Body of pancreas (tissue), 4 donors: ENCODE data around the gene ADGRF4. TPM values are rescaled to one million over a fixed set of nuclear protein-coding genes. Genes with fewer than 3 reads are reported as not detected.

Experiments
- ATAC-seq: fragments of 150-250 bp; one replicate; pipeline ENCODE4 v1.9.1; 2016
- DNase-seq, 4 donors: peaks; one replicate each; pipeline ENCODE4 v3.0.0-alpha.2; 2019
- H3K27ac ChIP-seq, 4 donors: fragments of 200-600 bp; sonication (generic); 1 replicate in 3 of 4; 2 replicates in 1 of 4; pipeline versions ENCODE4 v1.5.1 to v1.6.1; 2016 to 2019; ENCODE audit warnings: mild to moderate bottlenecking in 1 of 4, mixed read lengths in 1 of 4, moderate library complexity in 1 of 4
- H3K27me3 ChIP-seq, 2 donors: fragments of 200-600 bp; sonication (generic); one replicate each; pipeline ENCODE4 v1.6.0; 2016; ENCODE audit warnings: mild to moderate bottlenecking in 1 of 2
- H3K36me3 ChIP-seq, 2 donors: fragments of 200-600 bp; sonication (generic); replicated peaks in 1 of 2; 2 replicates each; pipeline ENCODE4 v1.5.1; 2016; ENCODE audit warnings: low read depth in 2 of 2; ENCODE audit not compliant: insufficient read depth in 1 of 2
- H3K4me1 ChIP-seq: fragments of 200-600 bp; sonication (generic); one replicate; pipeline ENCODE4 v1.6.0; 2016
- H3K4me3 ChIP-seq, 2 donors: fragments of 200-600 bp; sonication (generic); 1 replicate in 1 of 2; 2 replicates in 1 of 2; pipeline ENCODE4 v1.5.1; 2016 to 2019
- H3K9me3 ChIP-seq, 3 donors: fragments of 200-600 bp; sonication (generic); 1 replicate in 2 of 3; 2 replicates in 1 of 3; pipeline ENCODE4 v1.5.1; 2016
- CTCF ChIP-seq, 7 experiments: fragments of 450-650 bp in 4 of 7; fragments of 200-600 bp in 3 of 7; sonication (generic) in 3 of 7; IDR thresholded peaks; one replicate each; pipeline ENCODE4 v1.5.1; 2016 to 2019; ENCODE audit warnings: antibody characterized with exemption in 7 of 7
- POLR2A ChIP-seq, 3 donors: fragments of 450-650 bp; IDR thresholded peaks; one replicate each; pipeline ENCODE4 v1.6.1; 2016; ENCODE audit warnings: antibody characterized with exemption in 3 of 3, mild to moderate bottlenecking in 2 of 3
- WGBS, 2 donors: methylation state at CpG; one replicate each; pipeline ENCODE4 v1.1.5; 2017; 5-methylcytosine and 5-hydroxymethylcytosine counted together
- intact Hi-C: fragments of 100-400 bp; cut with DNase I; formaldehyde crosslinking; loops from one replicate; pipeline ENCODE4 v1.15.1; 2023
- total RNA-seq, 2 donors: library from RNA; depleted of rRNA; stranded (reverse); fragments of >200 nt; gene quantifications; one replicate each; pipeline ENCODE4 v1.1.0, GENCODE V29; 2016

ADGRF4 gene
- total RNA-seq, 2 donors from 2014 or later, result not detected

- Histone ChIP-seq H3K36me3 (no peaks in the 10 kb centered on the region), H3K4me3 (no peak overlapping the region), H3K4me1 (no peaks in the 10 kb centered on the region), H3K27ac (no peak overlapping the region), H3K27me3 (no peaks in the 10 kb centered on the region), H3K9me3 (no peaks in the 10 kb centered on the region)
- DNase-seq (no peak), ATAC-seq (no peak)
- WGBS, 2 donors, result 67 to 78% methylated on average over 4 of the region's 4 CpGs
- no peak for TF ChIP-seq CTCF (IDR thresholded peaks at IDR 0.05)
- no peak for TF ChIP-seq POLR2A (IDR thresholded peaks at IDR 0.05)
- intact Hi-C loops, result no loop called here
These were observed 17.7 kb upstream of the ADGRF4 start for GRCh38 chr6:47680724-47681123.

GRCh38 chr6:47681201-47681990 is 17.0 kb upstream of the ADGRF4 start:
- WGBS, 2 donors, result 72 to 84% methylated on average over 1 of the region's 1 CpG
- no peak overlapping the region for H3K27ac ChIP-seq

GRCh38 chr6:47686411-47686810 is 12.0 kb upstream of the ADGRF4 start:
- Histone ChIP-seq H3K9me3 (no peaks in the 10 kb centered on the region), H3K27ac (no peak overlapping the region), H3K36me3 (no peaks in the 10 kb centered on the region), H3K4me1 (no peaks in the 10 kb centered on the region), H3K27me3 (no peaks in the 10 kb centered on the region), H3K4me3 (no peak overlapping the region)
- no peak for TF ChIP-seq CTCF (IDR thresholded peaks at IDR 0.05)
- TF ChIP-seq POLR2A (IDR thresholded peaks at IDR 0.05), result no peak
- intact Hi-C loops, result no loop called here
- WGBS, 2 donors, result 70 to 77% methylated on average over 1 of the region's 1 CpG
- ATAC-seq, result no peak
- DNase-seq, result no peak

More at GRCh38 chr6:47681201-47681990, 17.0 kb upstream of the ADGRF4 start:
- Histone ChIP-seq H3K9me3 (no peaks in the 10 kb centered on the region), H3K4me3 (no peak overlapping the region), H3K27me3 (no peaks in the 10 kb centered on the region), H3K36me3 (no peaks in the 10 kb centered on the region), H3K4me1 (no peaks in the 10 kb centered on the region)
- ATAC-seq, result no peak
- TF ChIP-seq POLR2A (IDR thresholded peaks at IDR 0.05), result no peak
- TF ChIP-seq CTCF (IDR thresholded peaks at IDR 0.05), result no peak
- intact Hi-C loops, result no loop called here
- DNase-seq, result no peak

- Histone ChIP-seq H3K36me3 (no peaks in the 10 kb centered on the region), H3K4me1 (no peaks in the 10 kb centered on the region), H3K9me3 (no peaks in the 10 kb centered on the region), H3K4me3 (no peak overlapping the region), H3K27ac (no peak overlapping the region), H3K27me3 (no peaks in the 10 kb centered on the region)
- 89 to 100% methylated on average over 2 of the region's 2 CpGs for WGBS, 2 donors
- no peak for ATAC-seq
- intact Hi-C loops, result no loop called here
- no peak for DNase-seq
- no peak for TF ChIP-seq POLR2A (IDR thresholded peaks at IDR 0.05)
- no peak for TF ChIP-seq CTCF (IDR thresholded peaks at IDR 0.05)
These were observed 10.9 kb upstream of the ADGRF4 start for GRCh38 chr6:47687432-47687831.

- Histone ChIP-seq H3K36me3 (no peaks in the 10 kb centered on the region), H3K4me1 (no peaks in the 10 kb centered on the region), H3K27me3 (no peaks in the 10 kb centered on the region), H3K9me3 (no peaks in the 10 kb centered on the region), H3K27ac (no peak overlapping the region), H3K4me3 (no peak overlapping the region)
- ATAC-seq (no peak), DNase-seq (no peak)
- WGBS, 2 donors, result 64% methylated on average over 2 of the region's 2 CpGs
- intact Hi-C loops, result no loop called here
- TF ChIP-seq POLR2A (IDR thresholded peaks at IDR 0.05), result no peak
These were observed 8.2 kb upstream of the ADGRF4 start for GRCh38 chr6:47690214-47690613.
